ENCODE data around the gene ZCCHC13.
"Not testable (repeated sequence)": the region's sequence is repeated elsewhere in the genome, so short reads cannot be mapped to it uniquely, and the experiment has no call there.

Gene ZCCHC13

GRCh38 chrX:74304016-74304415 lies at the start of gene ZCCHC13:
TSS of gene ZCCHC13 (plus strand) at chrX:74304180. CDS start at chrX:74304267, 87 bp downstream.
- no peak for DNase-seq (ENCODE audit: low read depth)

GRCh38 chrX:74258111-74258510 lies 45.9 kb upstream of the ZCCHC13 start:
- not testable (repeated sequence) for H3K4me3 ChIP-seq (ENCODE audit: low read length); DNase-seq (ENCODE audit: low read depth)

More at GRCh38 chrX:74304016-74304415, at the start of gene ZCCHC13:
- H3K4me3 ChIP-seq (ENCODE audit: low read length), result no peak within 1 kb of the TSS
- TF ChIP-seq CTCF (conservative IDR thresholded peaks at IDR 0.05; ENCODE audit: low read depth, low read length), result no peak

- DNase-seq (ENCODE audit: low read depth), result no peak
- H3K4me3 ChIP-seq (ENCODE audit: low read length), result no peak overlapping the region
- no peak for TF ChIP-seq CTCF (conservative IDR thresholded peaks at IDR 0.05; ENCODE audit: low read depth, low read length)
Observed at GRCh38 chrX:74259885-74260491, 44.0 kb upstream of the ZCCHC13 start.

- no peak for DNase-seq (ENCODE audit: low read depth)
- no peak overlapping the region for H3K4me3 ChIP-seq (ENCODE audit: low read length)
- no peak for TF ChIP-seq CTCF (conservative IDR thresholded peaks at IDR 0.05; ENCODE audit: low read depth, low read length)
Observed at GRCh38 chrX:74262452-74263209, 41.3 kb upstream of the ZCCHC13 start.

GRCh38 chrX:74270393-74270792 lies 33.6 kb upstream of the ZCCHC13 start:
- TF ChIP-seq CTCF (conservative IDR thresholded peaks at IDR 0.05; ENCODE audit: low read depth, low read length), result no peak
- no peak overlapping the region for H3K4me3 ChIP-seq (ENCODE audit: low read length)
- DNase-seq (ENCODE audit: low read depth), result no peak

GRCh38 chrX:74272230-74272629 lies 31.8 kb upstream of the ZCCHC13 start:
- TF ChIP-seq CTCF (conservative IDR thresholded peaks at IDR 0.05; ENCODE audit: low read depth, low read length), result no peak
- no peak overlapping the region for H3K4me3 ChIP-seq (ENCODE audit: low read length)
- DNase-seq (ENCODE audit: low read depth), result no peak

- H3K4me3 ChIP-seq (ENCODE audit: low read length), result no peak overlapping the region
- TF ChIP-seq CTCF (conservative IDR thresholded peaks at IDR 0.05; ENCODE audit: low read depth, low read length), result no peak
- no peak for DNase-seq (ENCODE audit: low read depth)
Observed at GRCh38 chrX:74274516-74274915, 29.5 kb upstream of the ZCCHC13 start.

All from retinal pigment epithelial cell (primary cell).